GM18526 (cell line): ENCODE results near the gene IL11.

Experiments
- POLR2A ChIP-seq: IDR thresholded peaks from 3 replicates; pipeline ENCODE4 v1.6.1; 2011; ENCODE audit not compliant: insufficient read length; ENCODE audit errors: extremely low read depth

The IL11 gene

DNA sequence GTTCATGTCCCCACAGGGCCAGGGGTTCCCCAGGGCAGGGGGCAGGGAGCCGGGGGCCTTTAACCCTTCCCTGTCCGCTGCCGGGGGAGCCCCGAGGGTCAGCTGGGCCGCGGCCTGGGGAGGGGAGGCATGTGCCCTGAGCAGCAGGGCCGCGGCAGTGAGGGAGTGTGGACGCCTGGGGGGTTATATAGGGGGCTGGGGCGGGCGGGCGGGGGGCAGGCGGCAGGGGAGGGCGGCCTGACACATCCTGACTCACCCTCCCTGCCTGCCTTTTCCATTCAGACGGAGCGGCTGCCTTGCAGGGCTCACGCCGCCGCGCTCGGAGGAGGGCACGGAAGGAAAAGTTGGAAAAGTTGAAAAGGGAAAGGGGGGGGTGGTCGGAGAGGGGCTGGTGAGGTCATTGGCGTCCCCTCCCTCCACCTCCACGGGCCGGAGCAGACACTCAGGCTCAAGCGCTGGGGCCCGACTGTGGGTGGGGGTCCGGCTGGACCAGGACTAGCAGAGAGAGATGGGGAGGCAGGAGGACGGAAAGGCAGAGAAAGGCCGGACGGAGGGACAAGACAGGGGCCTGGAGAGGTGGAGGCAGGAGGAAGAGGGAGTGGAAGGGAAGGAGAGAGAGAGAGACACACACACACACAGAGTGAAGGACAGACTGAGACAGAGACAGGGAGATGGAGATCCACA lies at the start of gene IL11:
Gene IL11 (minus strand): TSS at position 159 of the 684 bp plus-strand sequence. CDS start 153 bp downstream, at position 6.
- TF ChIP-seq POLR2A, result no peak

DNA sequence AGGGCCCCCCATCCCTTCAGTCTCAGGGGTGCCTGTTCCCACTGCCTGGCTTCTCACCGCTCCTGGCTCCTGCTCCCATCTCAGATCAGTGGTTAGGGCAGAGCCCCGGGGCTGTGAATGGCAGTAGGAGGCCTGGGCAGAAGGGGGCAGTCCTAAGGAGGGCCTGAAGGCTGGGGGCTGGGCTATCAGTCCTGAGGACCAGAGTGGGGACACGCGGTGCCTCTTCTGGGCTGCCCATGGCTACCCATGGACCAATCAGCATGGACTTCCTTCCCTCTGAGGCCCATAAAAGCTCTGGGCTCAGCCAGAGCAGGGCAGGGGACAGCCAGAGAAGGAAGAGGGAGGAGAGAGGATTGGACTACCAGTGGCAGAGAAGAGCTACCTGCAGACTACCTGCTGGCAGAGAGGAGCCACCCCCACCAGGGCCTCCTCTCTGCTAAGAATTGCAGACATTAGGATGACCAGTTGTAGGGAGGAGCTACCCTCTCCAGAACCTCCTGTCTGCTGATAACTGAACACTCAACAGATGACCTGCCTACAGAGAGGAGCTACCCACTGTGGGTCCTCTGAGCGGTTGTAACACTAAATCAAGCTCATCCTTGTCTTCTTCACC lies 49.5 kb upstream of the IL11 start:
- TF ChIP-seq POLR2A, result no peak

DNA sequence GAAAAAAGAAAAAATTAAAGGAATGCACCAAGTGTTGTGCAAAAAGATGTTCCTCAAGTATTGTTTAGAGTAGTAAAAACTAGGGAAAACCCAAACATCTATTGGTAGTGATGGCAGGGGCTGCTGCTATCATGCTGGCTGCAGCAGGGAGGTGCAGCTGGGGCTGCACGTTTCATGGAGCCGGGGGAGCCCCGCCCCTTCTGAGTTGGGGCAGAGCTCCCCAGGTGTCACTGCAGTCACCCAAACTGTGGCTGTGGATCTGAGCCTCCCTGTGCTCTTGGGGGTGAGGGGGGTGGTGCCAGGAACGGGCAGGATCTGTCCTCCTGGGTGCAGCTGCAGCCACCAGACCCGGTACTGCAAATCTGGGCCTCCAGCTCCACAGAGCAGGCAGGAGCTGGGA lies 48.8 kb upstream of the IL11 start:
- TF ChIP-seq POLR2A, result no peak

DNA sequence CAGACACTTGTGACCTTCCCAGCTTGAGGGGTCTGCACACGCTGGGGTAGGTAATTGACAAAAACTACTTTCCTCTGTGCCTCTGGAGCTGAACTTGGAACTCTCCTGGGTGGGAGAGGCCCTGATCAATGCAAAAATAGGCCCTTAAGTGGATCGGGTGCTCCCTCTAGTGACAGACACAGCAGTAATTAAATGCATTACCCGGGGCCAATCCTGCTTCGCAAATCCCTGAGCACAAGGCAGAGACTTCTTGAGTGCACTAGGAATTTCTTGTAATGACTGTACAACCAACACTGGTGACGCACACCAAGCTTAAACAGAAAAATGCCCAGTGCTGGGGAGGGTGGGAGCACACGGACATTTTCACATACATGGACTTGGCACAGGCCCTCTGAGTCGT lies 47.9 kb upstream of the IL11 start:
- TF ChIP-seq POLR2A, result no peak

DNA sequence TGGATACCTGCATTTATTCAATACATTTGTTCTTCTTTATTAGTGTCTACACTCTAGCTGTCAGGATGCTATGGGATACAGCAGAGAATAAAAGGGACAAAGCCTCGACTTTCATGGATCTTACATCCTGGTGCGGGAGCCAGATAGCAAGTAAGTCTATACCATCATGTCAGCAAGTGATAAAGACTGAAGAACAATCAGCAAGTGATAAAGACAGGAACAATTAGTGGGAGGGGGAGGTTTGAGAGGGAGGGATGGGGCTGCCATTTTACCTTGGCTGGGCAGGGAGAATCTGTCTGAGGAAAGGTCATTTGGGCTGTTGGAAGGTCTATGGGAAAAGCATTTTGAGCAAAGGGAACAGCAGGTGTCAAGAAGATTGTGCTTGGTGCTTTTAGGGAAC lies 39.9 kb upstream of the IL11 start:
- no peak for TF ChIP-seq POLR2A

DNA sequence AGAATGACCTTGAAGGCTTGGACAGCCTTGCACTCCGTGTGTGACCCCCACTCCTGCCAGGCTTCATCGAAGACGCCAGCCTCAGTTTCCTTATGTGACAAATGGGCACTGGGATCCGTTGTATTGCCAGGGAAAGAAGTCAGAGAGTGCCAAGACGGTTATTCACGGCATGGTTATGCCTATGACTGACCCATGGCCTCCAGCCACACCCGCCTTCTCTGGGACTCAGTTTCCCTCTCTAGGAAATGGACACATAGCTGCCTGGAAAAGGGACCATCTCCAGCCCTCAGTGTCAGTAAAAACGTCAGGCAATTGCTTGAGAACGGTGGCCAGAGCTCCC lies 38.2 kb upstream of the IL11 start:
- TF ChIP-seq POLR2A, result no peak

DNA sequence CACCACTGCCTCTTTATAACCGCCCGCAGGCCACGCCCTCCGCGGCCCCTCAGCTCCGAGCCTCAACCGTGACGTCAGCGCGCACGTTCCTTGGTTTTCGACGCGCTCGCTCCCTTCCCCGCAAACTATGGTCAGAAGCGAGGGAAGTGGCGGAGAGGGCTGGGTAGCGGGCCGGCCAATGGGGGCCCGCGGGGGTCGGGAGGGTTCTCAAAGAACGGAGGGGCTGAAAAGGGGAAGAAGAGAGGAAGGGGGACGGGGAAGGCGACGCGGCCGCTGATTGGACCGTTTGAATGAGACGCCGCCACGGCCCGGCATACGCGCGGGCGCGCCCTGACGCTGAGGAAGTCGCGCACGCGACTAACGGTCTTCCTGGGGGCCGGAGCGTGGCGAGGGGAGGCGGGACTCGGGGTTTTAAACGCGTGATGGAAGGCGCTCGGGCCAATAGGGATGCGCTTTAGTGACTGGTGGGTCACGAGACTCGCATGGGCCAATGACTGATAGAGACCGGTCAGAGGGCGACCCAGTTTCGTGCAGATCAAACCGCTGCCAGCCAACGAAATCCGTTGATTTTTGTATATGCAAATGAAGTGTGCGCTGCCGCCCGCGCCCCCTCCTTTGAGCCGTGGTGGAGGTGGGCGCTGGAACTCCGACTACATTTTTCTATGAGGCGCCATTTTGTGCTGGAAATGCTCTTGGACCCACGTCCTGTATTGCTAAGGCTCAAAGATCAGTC lies 37.7 kb upstream of the IL11 start:
- TF ChIP-seq POLR2A, result peak; percentile 41

DNA sequence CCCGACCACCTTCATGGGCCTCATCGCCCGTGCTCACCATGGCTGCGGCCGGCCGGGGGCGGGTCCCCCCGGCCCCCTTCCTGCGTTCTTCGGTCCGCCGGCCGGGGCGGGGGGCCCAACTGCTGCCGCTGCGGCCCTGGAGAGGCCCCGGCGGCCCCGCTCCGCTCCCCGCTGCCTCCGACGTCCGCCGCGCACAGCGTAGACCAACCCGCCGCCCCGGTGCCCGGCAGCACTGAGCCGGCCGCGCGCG lies 37.2 kb upstream of the IL11 start, which contains the start of gene UBE2S:
Gene UBE2S (minus strand): TSS at position 239 of the 250 bp plus-strand sequence. CDS start 199 bp downstream, at position 40.
- peak; percentile 99 for TF ChIP-seq POLR2A

DNA sequence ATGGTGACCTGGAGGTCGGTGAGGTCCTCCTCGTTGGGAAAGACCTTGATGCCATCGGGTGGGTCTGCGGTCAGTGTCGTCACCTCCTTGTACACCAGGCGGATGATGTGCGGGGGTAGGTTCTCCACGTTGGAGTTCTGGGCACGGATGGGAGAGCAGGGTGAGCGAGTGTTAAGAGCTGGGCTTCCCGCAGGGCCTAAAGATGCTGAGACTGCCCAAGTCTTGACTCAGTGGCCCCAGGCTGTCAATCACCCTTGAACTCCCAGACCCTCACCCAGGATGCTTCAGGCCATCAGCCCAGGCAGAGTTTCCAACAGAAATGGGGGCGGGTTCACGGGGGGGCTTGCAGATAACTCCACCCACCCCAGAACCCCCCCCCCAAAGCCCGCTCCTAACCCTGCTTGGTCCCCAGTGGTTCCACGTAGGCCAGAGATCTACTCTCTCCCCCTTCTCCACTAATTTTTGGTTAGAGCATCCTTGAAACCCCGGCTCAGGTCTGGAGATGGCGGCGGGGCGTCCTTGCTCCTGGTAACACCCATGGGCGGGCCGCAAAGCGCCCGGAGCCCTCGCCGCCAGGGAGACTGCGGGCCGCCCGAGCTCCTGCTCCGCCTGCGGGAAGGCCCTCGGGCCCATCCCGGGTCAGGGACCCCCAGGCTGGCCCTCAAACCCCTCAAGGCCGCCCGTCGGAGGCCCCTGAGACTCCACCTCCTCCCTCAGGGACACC lies 36.7 kb upstream of the IL11 start:
- TF ChIP-seq POLR2A, result no peak

DNA sequence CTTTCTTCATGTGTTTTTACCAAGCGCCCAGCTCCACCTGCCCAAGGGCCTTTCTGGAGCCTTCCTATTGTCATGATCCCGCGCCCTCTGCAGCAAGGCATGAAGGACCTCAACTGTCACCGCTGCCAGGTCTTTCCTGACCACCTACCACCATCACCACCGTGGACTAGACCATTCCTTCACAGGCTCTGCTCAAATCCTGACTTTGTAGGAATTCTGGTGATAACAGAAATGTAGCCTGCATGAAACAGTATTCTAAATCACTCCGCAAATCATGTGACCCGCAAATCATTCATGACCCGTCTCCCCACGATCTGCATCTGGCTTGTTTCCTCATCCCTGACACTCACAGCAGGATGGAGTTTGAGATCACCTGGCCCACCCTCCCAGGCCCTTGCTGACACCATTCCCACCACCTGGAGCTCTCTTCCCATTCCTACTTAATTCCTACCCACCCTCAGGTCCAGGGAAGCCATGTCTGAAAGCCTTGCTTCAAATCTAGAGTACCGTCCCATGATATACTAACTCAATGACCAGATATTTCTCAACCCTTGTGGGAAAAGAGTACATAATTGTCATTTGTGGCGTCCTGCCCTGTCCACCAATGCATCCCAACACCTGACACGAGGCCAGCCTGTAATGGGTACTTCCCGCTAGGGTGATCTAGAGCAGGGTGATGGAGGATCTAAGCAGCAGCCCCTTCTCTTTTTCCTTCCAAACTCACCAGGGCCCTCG lies 36.0 kb upstream of the IL11 start:
- TF ChIP-seq POLR2A, result no peak

DNA sequence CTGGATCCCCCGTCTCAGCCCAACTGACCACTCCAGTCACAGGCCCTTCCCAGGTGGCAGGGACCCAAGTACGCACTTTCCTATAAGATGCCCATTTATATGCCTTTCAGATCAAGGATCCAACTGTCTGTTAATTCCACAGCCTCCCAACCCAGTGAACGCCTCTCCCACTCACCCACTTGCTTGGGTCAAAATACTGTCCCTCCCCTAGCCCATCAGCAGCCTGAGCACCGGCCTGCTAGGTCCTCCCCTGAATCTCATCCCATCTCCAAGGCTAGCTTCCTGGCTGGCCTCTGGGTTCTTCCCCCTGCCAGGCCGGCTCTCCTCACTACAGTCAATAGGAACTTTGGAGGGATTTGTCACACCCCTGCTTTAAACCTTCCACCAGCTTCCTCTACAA lies 35.4 kb upstream of the IL11 start:
- no peak for TF ChIP-seq POLR2A

DNA sequence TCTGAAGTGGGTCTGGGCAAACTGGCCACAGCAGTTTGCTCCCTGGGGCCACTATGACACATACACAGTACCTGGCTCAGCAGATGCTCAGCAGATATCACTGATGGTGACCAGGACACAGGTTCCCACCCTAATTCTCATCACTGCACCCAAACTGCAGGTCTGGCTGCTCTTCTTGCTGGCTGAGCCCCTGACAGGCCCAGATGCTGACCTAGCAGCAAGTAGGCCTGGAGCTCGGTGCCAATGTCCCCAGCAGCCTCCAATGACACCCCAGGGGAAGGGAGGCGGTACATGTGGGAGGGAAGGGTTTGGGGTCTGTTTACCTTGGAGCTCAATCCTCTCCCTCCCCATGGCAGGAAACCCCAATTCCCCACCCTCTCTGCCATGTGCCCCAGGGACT lies 32.2 kb upstream of the IL11 start:
- TF ChIP-seq POLR2A, result no peak

DNA sequence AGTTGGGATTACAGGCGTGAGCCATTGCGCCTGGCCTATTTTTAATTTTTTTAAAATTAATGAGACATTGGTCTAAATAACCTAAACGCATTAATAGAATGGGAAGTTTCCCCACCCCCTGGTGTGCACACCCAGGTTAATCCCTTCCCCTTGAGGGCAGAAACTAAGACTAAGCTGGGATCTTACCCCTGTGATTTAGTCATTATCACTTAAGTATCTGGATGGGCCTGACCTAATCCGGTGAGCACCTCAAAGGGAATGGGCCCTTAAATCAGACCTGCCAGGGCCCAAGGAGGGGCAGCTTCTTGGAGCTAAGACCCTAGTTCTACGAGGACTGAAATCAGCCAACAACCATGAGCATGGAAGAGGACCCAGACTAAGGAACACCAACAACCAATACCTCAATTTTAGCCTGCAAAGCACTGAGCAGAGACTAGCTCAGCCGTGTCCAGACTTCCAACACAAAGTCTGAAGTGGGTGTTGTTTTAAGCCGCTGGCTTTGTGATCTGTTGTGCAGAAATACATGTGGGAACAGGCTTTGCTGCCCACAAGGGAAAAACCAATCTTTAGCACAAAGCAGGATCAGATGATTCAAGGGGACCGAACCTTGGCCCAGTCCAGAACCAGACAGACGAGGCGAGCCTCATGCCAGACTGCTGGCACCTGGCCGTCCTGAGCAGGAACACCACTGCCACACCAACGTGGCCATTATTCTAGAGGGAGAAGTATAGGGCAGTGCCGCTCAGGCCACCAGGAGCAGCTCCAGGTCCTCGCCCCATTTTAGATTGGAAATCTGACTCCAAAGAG lies 30.2 kb upstream of the IL11 start:
- no peak for TF ChIP-seq POLR2A

DNA sequence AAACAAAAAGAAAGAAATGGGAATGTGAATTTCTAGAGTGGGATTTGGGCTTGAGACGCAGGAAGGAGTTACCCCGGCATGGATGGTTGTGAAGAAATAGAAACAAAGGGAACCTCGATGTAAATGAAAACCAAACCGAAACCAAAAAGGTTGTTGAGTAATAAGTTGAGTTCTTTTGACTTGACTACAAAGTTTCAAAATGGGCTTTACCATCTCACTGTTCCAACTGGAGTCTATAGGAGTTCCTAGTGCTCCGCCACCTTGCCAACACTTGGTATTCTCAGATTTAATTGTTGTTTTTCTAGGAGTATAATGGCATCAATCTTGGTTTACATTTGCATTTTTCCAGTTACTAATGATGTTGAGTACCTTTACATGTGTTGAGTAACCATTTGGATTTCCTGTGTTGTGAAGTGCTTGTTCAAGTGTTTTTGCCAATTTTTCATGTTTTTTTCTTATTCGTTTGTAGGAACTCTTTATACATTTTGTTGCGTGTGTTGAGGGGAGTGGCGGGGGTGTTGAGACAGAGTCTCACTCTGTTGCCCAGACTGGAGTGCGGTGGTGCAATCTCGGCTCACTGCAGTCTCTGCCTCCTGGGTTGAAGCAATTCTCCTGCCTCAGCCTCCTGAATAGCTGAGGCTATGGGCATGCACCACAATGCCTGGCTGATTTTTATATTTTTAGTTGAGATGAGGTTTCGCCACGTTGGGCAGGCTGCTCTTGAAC lies 28.1 kb upstream of the IL11 start:
- TF ChIP-seq POLR2A, result no peak
